SK-N-SH (cell line): ENCODE measurements around the gene SCRN1. TPM values are rescaled to one million over a fixed set of nuclear protein-coding genes. Genes with fewer than 3 reads are reported as not detected.

Experiments
- CTCF ChIA-PET: fragments of 300-600, 350-600 bp; formaldehyde crosslinking; extraction: SDS; loops from one replicate; lab custom pipeline; 2021; lab: Yijun Ruan, JAX
- POLR2A ChIA-PET: fragments of 350-600 bp; sonication (Branson Sonifier 250); formaldehyde crosslinking; extraction: SDS; loops from one replicate; lab custom pipeline; 2020; ENCODE audit warnings: antibody characterized with exemption, inconsistent platforms; lab: Yijun Ruan, JAX
- DNase-seq: peaks from one replicate; pipeline ENCODE4 v3.0.0; 2012
- H2AFZ ChIP-seq: fragments of 200-600 bp; sonication (generic); 2 replicates; pipeline ENCODE4 v1.8.1; 2016; ENCODE audit warnings: antibody characterized with exemption, mild to moderate bottlenecking, low read depth
- H3F3A ChIP-seq: fragments of 200-600 bp; sonication (generic); replicated peaks from 2 replicates; pipeline ENCODE3; 2016; ENCODE audit warnings: antibody characterized with exemption, mild to moderate bottlenecking; ENCODE audit not compliant: insufficient read depth
- H3K27ac ChIP-seq, 2 experiments: fragments of 200-500 bp in 1 of 2; fragments of 200-600 bp in 1 of 2; sonication (Bioruptor generic) in 1 of 2; sonication (generic), shearing (Covaris generic) in 1 of 2; 2 replicates each; pipeline versions ENCODE4 v1.5.1 to v1.6.1; 2014 to 2016; ENCODE audit warnings: low read depth in 2 of 2, inconsistent platforms in 1 of 2, low read length in 1 of 2, mild to moderate bottlenecking in 1 of 2, mixed read lengths in 1 of 2
- H3K27me3 ChIP-seq: fragments of 200-600 bp; sonication (generic), shearing (Covaris generic); 2 replicates; pipeline ENCODE4 v1.6.1; 2016; ENCODE audit warnings: mixed run types; ENCODE audit not compliant: insufficient read depth
- H3K36me3 ChIP-seq, 2 experiments: fragments of 200-500 bp in 1 of 2; fragments of 200-600 bp in 1 of 2; sonication (Bioruptor generic) in 1 of 2; sonication (generic) in 1 of 2; replicated peaks in 1 of 2; 2 replicates each; pipeline versions ENCODE3 to v1.5.1; 2014 to 2016; ENCODE audit warnings: low read length in 1 of 2, mild to moderate bottlenecking in 1 of 2; ENCODE audit not compliant: insufficient read depth in 2 of 2, control insufficient read depth in 1 of 2
- H3K4me1 ChIP-seq, 2 experiments: fragments of 200-500 bp in 1 of 2; fragments of 200-600 bp in 1 of 2; sonication (Bioruptor generic) in 1 of 2; sonication (generic), shearing (Covaris generic) in 1 of 2; 2 replicates each; pipeline versions ENCODE4 v1.5.1 to v1.6.1; 2014 to 2016; ENCODE audit warnings: low read depth in 1 of 2, low read length in 1 of 2, mixed run types in 1 of 2; ENCODE audit not compliant: insufficient read depth in 2 of 2, control insufficient read depth in 1 of 2
- H3K4me2 ChIP-seq: fragments of 200-600 bp; sonication (generic), shearing (Covaris generic); 2 replicates; pipeline ENCODE4 v1.6.1; 2017; ENCODE audit warnings: mixed run types
- H3K4me3 ChIP-seq, 2 experiments: fragments of 200-500 bp in 1 of 2; fragments of 200-600 bp in 1 of 2; sonication (Bioruptor generic) in 1 of 2; sonication (generic), shearing (Covaris generic) in 1 of 2; 2 replicates each; pipeline versions ENCODE4 v1.5.1 to v1.8.1; 2014 to 2016; ENCODE audit warnings: low read depth in 2 of 2, inconsistent platforms in 1 of 2, low read length in 1 of 2, mild to moderate bottlenecking in 1 of 2, mixed read lengths in 1 of 2, moderate library complexity in 1 of 2
- H3K79me2 ChIP-seq: fragments of 200-600 bp; sonication (generic); 2 replicates; pipeline ENCODE4 v1.8.1; 2017; ENCODE audit warnings: mild to moderate bottlenecking; ENCODE audit not compliant: insufficient read depth
- H3K9ac ChIP-seq: fragments of 200-600 bp; sonication (generic); 2 replicates; pipeline ENCODE4 v1.6.1; 2017; ENCODE audit warnings: mixed run types
- H3K9me2 ChIP-seq: fragments of 200-600 bp; sonication (generic); 2 replicates; pipeline ENCODE4 v1.6.1; 2017; ENCODE audit warnings: mixed run types
- H3K9me3 ChIP-seq: fragments of 200-600 bp; sonication (generic); 2 replicates; pipeline ENCODE4 v1.6.1; 2017; ENCODE audit warnings: mixed run types, mild to moderate bottlenecking, moderate library complexity
- H4K20me1 ChIP-seq: fragments of 200-600 bp; sonication (generic); 2 replicates; pipeline ENCODE4 v1.6.1; 2017; ENCODE audit warnings: mild to moderate bottlenecking, mixed run types; ENCODE audit not compliant: insufficient read depth
- EP300 ChIP-seq, 2 experiments: IDR thresholded peaks; 2 replicates each; pipeline versions ENCODE4 v1.4.0 to v1.6.1; 2012; ENCODE audit warnings: borderline replicate concordance in 1 of 2, low read depth in 1 of 2, low read length in 1 of 2
- EZH2phosphoT487 ChIP-seq: fragments of 200-600 bp; sonication (generic); IDR thresholded peaks from 2 replicates; pipeline ENCODE4 v1.6.1; 2017; ENCODE audit warnings: low read depth, mixed run types, mild to moderate bottlenecking, antibody characterized with exemption, moderate library complexity, borderline replicate concordance
- FOXJ3 ChIP-seq: sonication (generic); formaldehyde crosslinking; IDR thresholded peaks from 2 replicates; pipeline ENCODE4 v1.5.1; 2020; ENCODE audit warnings: mild to moderate bottlenecking, missing genetic modification reagents
- GABPA ChIP-seq: IDR thresholded peaks from 2 replicates; pipeline ENCODE4 v1.4.0; 2012; ENCODE audit warnings: low read depth, mild to moderate bottlenecking
- GATA2 ChIP-seq: sonication (generic); formaldehyde crosslinking; IDR thresholded peaks from 2 replicates; pipeline ENCODE4 v1.5.0; 2020; ENCODE audit warnings: mild to moderate bottlenecking, missing genetic modification reagents
- JUND ChIP-seq: IDR thresholded peaks from 2 replicates; pipeline ENCODE4 v1.4.0; 2012
- NRF1 ChIP-seq: IDR thresholded peaks from 2 replicates; pipeline ENCODE4 v1.6.1; 2012; ENCODE audit warnings: low read depth, mild to moderate bottlenecking, low read length
- RCOR1 ChIP-seq: fragments of 150-350 bp; IDR thresholded peaks from 2 replicates; pipeline ENCODE4 v1.6.1; 2017; ENCODE audit warnings: antibody characterized with exemption, low read length
- RFX5 ChIP-seq: IDR thresholded peaks from 2 replicates; pipeline ENCODE4 v1.6.1; 2012; ENCODE audit warnings: mild to moderate bottlenecking, improper control_type of control experiment, low read length
- SIN3A ChIP-seq: IDR thresholded peaks from 2 replicates; pipeline ENCODE4 v1.6.1; 2012; ENCODE audit warnings: low read depth, mild to moderate bottlenecking, low read length, moderate library complexity, borderline replicate concordance
- SMC3 ChIP-seq: IDR thresholded peaks from 2 replicates; pipeline ENCODE4 v1.6.1; 2012; ENCODE audit warnings: low read depth, low read length, improper control_type of control experiment
- TAF1 ChIP-seq: IDR thresholded peaks from 2 replicates; pipeline ENCODE4 v1.6.1; 2012; ENCODE audit warnings: low read depth, mild to moderate bottlenecking, low read length, moderate library complexity, borderline replicate concordance
- TCF12 ChIP-seq: IDR thresholded peaks from 2 replicates; pipeline ENCODE4 v1.4.0; 2012
- YY1 ChIP-seq: IDR thresholded peaks from 2 replicates; pipeline ENCODE4 v1.4.0; 2012; ENCODE audit warnings: low read depth, mild to moderate bottlenecking
- WGBS: methylation state at CpG from one replicate; pipeline ENCODE4 v1.1.6; 2017; ENCODE audit warnings: low lambda C conversion rate; 5-methylcytosine and 5-hydroxymethylcytosine counted together
- polyA plus RNA-seq, 3 experiments: library from polyadenylated mRNA; depleted of rRNA; stranded (reverse); fragments of >200 nt; gene quantifications; 2 replicates each; pipeline ENCODE4 v1.2.3, GENCODE V29; 2012
- TF ChIP-seq, protein P1 (sequence below): fragments of 200-600 bp; sonication (generic); IDR thresholded peaks from 2 replicates; pipeline ENCODE4 v1.6.1; 2017; ENCODE audit warnings: antibody characterized with exemption, mild to moderate bottlenecking, moderate library complexity
- TF ChIP-seq, protein P2 (sequence below): IDR thresholded peaks from 2 replicates; pipeline ENCODE4 v1.4.0; 2012; ENCODE audit warnings: low read depth, borderline replicate concordance

Gene SCRN1
- polyA plus RNA-seq, 1 of the 3 experiments (the other 2 are of a cell fraction) = 64.3 TPM

- 100% methylated on average over 1 of the region's 1 CpG for WGBS
- H3K36me3 ChIP-seq = peaks cover 15 to 27% of the 10 kb centered on the region in 2 experiments
- H3K9me3 ChIP-seq = no peaks in the 10 kb centered on the region
- no peak overlapping the region for H3K27ac ChIP-seq
- H3K4me3 ChIP-seq = no peak overlapping the region
- H3K79me2 ChIP-seq = peaks cover 97% of the 10 kb centered on the region
- H2AFZ ChIP-seq = no peak overlapping the region
- peaks cover 35% of the 10 kb centered on the region for H4K20me1 ChIP-seq
- H3K9me2 ChIP-seq = no peaks in the 10 kb centered on the region
- CTCF ChIA-PET = interaction anchor here (1.1 to 3.2 kb wide), 5 partner anchors 14 to 94 kb away, joined by 3 to 12 read pairs (median 3); partner anchors contain the start of gene PLEKHA8
- no peak overlapping the region for H3K4me2 ChIP-seq
- TF ChIP-seq NRF1 = no peak
- TF ChIP-seq EP300 (IDR thresholded peaks at IDR 0.05; ENCODE audit: borderline replicate concordance in 1 of 2, low read depth in 1 of 2, low read length in 1 of 2) = no peak
- TF ChIP-seq JUND = no peak
- TF ChIP-seq SIN3A = no peak
- no peak for TF ChIP-seq GATA2 (CRISPR knock-in tag)
- H3F3A ChIP-seq = peaks cover 9% of the 10 kb centered on the region
- H3K9ac ChIP-seq = no peak overlapping the region
- no peak for DNase-seq
- no peaks in the 10 kb centered on the region for H3K27me3 ChIP-seq
- POLR2A ChIA-PET = no interaction called here
- H3K4me1 ChIP-seq = peaks cover 0 to 16% of the 10 kb centered on the region in 2 experiments; a peak in 2 of 4 replicates
These were observed 17.3 kb downstream of the SCRN1 start for GRCh38 chr7:29972315-29972669.

GRCh38 chr7:29971566-29972314 lies 17.9 kb downstream of the SCRN1 start:
- 91% methylated on average over 5 of the region's 5 CpGs for WGBS
- DNase-seq = no peak
- Histone ChIP-seq H3K4me1 (peaks cover 0 to 14% of the 10 kb centered on the region in 2 experiments; a peak in 2 of 4 replicates), H3K9ac (no peak overlapping the region), H3K27me3 (no peaks in the 10 kb centered on the region), H3K9me3 (no peaks in the 10 kb centered on the region), H3K36me3 (peaks cover 15 to 31% of the 10 kb centered on the region in 2 experiments), H3K27ac (no peak overlapping the region), H3K4me2 (no peak overlapping the region), H3K9me2 (no peaks in the 10 kb centered on the region), H2AFZ (no peak overlapping the region), H4K20me1 (peaks cover 33% of the 10 kb centered on the region), H3K79me2 (peaks cover 97% of the 10 kb centered on the region)
- CTCF ChIA-PET = interaction anchor here (1.1 to 3.2 kb wide), 6 partner anchors 14 to 93 kb away, joined by 3 to 12 read pairs (median 3); partner anchors contain the start of gene PLEKHA8
- POLR2A ChIA-PET = no interaction called here
- TF ChIP-seq YY1 (no peak), GATA2 (CRISPR knock-in tag) (no peak), TCF12 (no peak)
- TF ChIP-seq, all 33 proteins: peak for 0
- peaks cover 9% of the 10 kb centered on the region for H3F3A ChIP-seq
- no peak overlapping the region for H3K4me3 ChIP-seq

DNA sequence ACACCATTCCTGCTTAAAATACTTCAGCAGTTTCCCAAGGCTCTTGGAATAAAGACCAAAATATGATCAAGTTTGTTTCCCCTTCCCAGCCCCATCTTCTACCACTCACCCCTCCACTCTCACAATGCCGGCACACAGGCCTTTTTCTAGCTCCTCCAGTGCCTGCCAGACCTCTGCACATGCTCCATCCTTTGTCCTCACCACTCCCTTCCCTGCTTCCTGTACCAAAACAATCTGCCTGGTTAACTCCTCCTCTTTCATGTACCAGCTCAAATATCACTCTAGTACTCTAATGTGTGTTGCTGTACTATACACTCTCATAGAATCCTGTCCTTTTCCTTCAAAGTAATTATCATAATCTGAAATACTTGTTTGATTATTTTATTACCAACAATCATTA lies 19.4 kb downstream of the SCRN1 start:
- no peak overlapping the region for H3K27ac ChIP-seq
- H3F3A ChIP-seq = peaks cover 7% of the 10 kb centered on the region
- POLR2A ChIA-PET = no interaction called here
- H3K4me3 ChIP-seq = no peak overlapping the region
- no peak overlapping the region for H3K9ac ChIP-seq
- peaks cover 30 to 36% of the 10 kb centered on the region in 2 experiments for H3K36me3 ChIP-seq
- peaks cover 87% of the 10 kb centered on the region for H3K79me2 ChIP-seq
- H3K27me3 ChIP-seq = no peaks in the 10 kb centered on the region
- no peak overlapping the region for H3K4me2 ChIP-seq
- H3K9me3 ChIP-seq = no peaks in the 10 kb centered on the region
- peaks cover 0 to 5% of the 10 kb centered on the region in 2 experiments; a peak in 2 of 4 replicates for H3K4me1 ChIP-seq
- 100% methylated on average over 1 of the region's 1 CpG for WGBS
- TF ChIP-seq RCOR1 (no peak), GATA2 (CRISPR knock-in tag) (no peak), SMC3 (no peak), TAF1 (no peak), FOXJ3 (CRISPR knock-in tag) (no peak), GABPA (no peak), RFX5 (no peak), EZH2phosphoT487 (no peak)
- TF ChIP-seq, protein P1, sequence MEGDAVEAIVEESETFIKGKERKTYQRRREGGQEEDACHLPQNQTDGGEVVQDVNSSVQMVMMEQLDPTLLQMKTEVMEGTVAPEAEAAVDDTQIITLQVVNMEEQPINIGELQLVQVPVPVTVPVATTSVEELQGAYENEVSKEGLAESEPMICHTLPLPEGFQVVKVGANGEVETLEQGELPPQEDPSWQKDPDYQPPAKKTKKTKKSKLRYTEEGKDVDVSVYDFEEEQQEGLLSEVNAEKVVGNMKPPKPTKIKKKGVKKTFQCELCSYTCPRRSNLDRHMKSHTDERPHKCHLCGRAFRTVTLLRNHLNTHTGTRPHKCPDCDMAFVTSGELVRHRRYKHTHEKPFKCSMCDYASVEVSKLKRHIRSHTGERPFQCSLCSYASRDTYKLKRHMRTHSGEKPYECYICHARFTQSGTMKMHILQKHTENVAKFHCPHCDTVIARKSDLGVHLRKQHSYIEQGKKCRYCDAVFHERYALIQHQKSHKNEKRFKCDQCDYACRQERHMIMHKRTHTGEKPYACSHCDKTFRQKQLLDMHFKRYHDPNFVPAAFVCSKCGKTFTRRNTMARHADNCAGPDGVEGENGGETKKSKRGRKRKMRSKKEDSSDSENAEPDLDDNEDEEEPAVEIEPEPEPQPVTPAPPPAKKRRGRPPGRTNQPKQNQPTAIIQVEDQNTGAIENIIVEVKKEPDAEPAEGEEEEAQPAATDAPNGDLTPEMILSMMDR = no peak
- TF ChIP-seq, protein P2, sequence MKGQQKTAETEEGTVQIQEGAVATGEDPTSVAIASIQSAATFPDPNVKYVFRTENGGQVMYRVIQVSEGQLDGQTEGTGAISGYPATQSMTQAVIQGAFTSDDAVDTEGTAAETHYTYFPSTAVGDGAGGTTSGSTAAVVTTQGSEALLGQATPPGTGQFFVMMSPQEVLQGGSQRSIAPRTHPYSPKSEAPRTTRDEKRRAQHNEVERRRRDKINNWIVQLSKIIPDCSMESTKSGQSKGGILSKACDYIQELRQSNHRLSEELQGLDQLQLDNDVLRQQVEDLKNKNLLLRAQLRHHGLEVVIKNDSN = no peak
- TF ChIP-seq, all 33 proteins: peak for 0
- peaks cover 28% of the 10 kb centered on the region for H4K20me1 ChIP-seq
- no peak overlapping the region for H2AFZ ChIP-seq
- no peak for DNase-seq
- CTCF ChIA-PET = interaction anchor here (0.7 to 3.2 kb wide), 4 partner anchors 11 to 92 kb away, joined by 3 to 12 read pairs (median 4); no protein-coding TSS in a partner anchor
- H3K9me2 ChIP-seq = no peaks in the 10 kb centered on the region
